Measurements from ENCODE around the gene E2F8.

The E2F8 gene

GRCh38 chr11:19244621-19245020, 3.9 kb upstream of the E2F8 start:
- no peak overlapping the region for H3K9ac ChIP-seq
- H3K4me1 ChIP-seq: peaks cover 16 to 37% (median 33%) of the 10 kb centered on the region in 10 experiments
- H3K27ac ChIP-seq: peak overlapping the region in 3 of 11 experiments; percentile 1 to 16 (median 8); a peak in 2 of 22 replicates
- peaks cover 8 to 15% (median 11%) of the 10 kb centered on the region in 11 experiments; a peak in 19 of 22 replicates for H3K27me3 ChIP-seq
- H3K9me3 ChIP-seq (replicated peaks in 1 of 11): peaks cover 0 to 8% (median 1%) of the 10 kb centered on the region in 11 experiments; a peak in 7 of 22 replicates
- no peaks in the 10 kb centered on the region; a peak in 2 of 22 replicates for H4K20me1 ChIP-seq
- H3K36me3 ChIP-seq: no peaks in the 10 kb centered on the region
- TF ChIP-seq Cebpa-rat (IDR thresholded peaks at IDR 0.05): no peak
- H3K4me2 ChIP-seq: peak overlapping the region in 8 of 11 experiments; percentile 8 to 99 (median 62); a peak in 12 of 22 replicates
- no peak overlapping the region for H3K4me3 ChIP-seq

GRCh38 chr11:19244084-19244483, 3.3 kb upstream of the E2F8 start:
- Histone ChIP-seq H4K20me1 (no peaks in the 10 kb centered on the region; a peak in 2 of 22 replicates), H3K4me3 (no peak overlapping the region), H3K27ac (peak overlapping the region in 3 of 11 experiments; percentile 8 to 16 (median 16); a peak in 3 of 22 replicates), H3K9ac (no peak overlapping the region), H3K9me3 (replicated peaks in 1 of 11) (peaks cover 0 to 6% (median 0%) of the 10 kb centered on the region in 11 experiments; a peak in 3 of 22 replicates), H3K4me1 (peaks cover 22 to 42% (median 37%) of the 10 kb centered on the region in 10 experiments), H3K4me2 (peak overlapping the region in 8 of 11 experiments; percentile 8 to 99 (median 62); a peak in 12 of 22 replicates), H3K27me3 (peaks cover 8 to 15% (median 11%) of the 10 kb centered on the region in 11 experiments; a peak in 19 of 22 replicates), H3K36me3 (peaks cover 0 to 4% (median 0%) of the 10 kb centered on the region in 11 experiments; a peak in 6 of 22 replicates)
- TF ChIP-seq Cebpa-rat (IDR thresholded peaks at IDR 0.05): peak in 5 of 11 experiments; percentile 24 to 59 (median 35); a peak in 4 of 22 replicates

GRCh38 chr11:19243613-19244012, 2.9 kb upstream of the E2F8 start:
- Histone ChIP-seq H3K4me2 (peak overlapping the region; percentile 30 to 99 (median 97); a peak in 13 of 22 replicates), H3K4me3 (no peak overlapping the region), H3K27ac (peak overlapping the region in 2 of 11 experiments; percentile 16 to 47; a peak in 2 of 22 replicates), H3K36me3 (peaks cover 0 to 9% (median 4%) of the 10 kb centered on the region in 11 experiments; a peak in 10 of 22 replicates), H3K4me1 (peaks cover 26 to 47% (median 42%) of the 10 kb centered on the region in 10 experiments), H3K27me3 (peaks cover 8 to 15% (median 11%) of the 10 kb centered on the region in 11 experiments; a peak in 19 of 22 replicates), H4K20me1 (no peaks in the 10 kb centered on the region; a peak in 2 of 22 replicates), H3K9ac (no peak overlapping the region), H3K9me3 (replicated peaks in 1 of 11) (peaks cover 0 to 4% (median 0%) of the 10 kb centered on the region in 11 experiments; a peak in 2 of 22 replicates)
- no peak for TF ChIP-seq Cebpa-rat (IDR thresholded peaks at IDR 0.05)

DNA sequence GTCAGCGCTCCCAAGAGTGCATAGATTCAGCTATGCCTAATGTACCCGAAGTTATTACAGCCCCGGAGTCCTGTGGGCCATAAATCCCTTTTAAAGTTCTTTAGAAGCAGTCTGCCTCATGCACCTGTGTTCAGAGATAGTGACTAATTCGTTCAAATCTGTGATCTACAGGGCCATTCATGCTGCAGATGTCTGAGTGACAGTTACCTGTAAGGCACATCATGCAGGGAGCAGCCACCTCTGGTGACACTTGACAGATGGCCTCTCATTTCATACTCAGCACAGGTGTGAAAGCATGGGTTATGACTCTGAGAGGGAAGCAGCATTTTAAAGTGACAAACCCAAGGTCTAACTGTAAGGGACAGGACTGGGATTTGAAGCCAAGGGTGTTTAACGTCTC, 2.4 kb upstream of the E2F8 start:
- peak overlapping the region in 1 of 11 experiments; percentile 47; a peak in 1 of 22 replicates for H3K27ac ChIP-seq

GRCh38 chr11:19242179-19242932, 1.6 kb upstream of the E2F8 start:
- Histone ChIP-seq H3K9ac (peak overlapping the region in 10 of 11 experiments; percentile 72 to 97 (median 94); a peak in 20 of 22 replicates), H3K36me3 (peaks cover 0 to 21% (median 16%) of the 10 kb centered on the region in 11 experiments; a peak in 18 of 22 replicates), H3K4me1 (peaks cover 31 to 52% (median 45%) of the 10 kb centered on the region in 10 experiments), H3K27ac (peak overlapping the region in 9 of 11 experiments; percentile 75 to 98 (median 95); a peak in 14 of 22 replicates), H3K4me3 (peak overlapping the region; percentile 67 to 90 (median 82)), H3K4me2 (peak overlapping the region; percentile 92 to 99 (median 98)), H3K9me3 (replicated peaks in 1 of 11) (no peaks in the 10 kb centered on the region; a peak in 1 of 22 replicates), H4K20me1 (peaks cover 0 to 4% (median 0%) of the 10 kb centered on the region in 11 experiments; a peak in 4 of 22 replicates), H3K27me3 (peaks cover 8 to 15% (median 11%) of the 10 kb centered on the region in 11 experiments; a peak in 19 of 22 replicates)
- TF ChIP-seq Cebpa-rat (IDR thresholded peaks at IDR 0.05): no peak

More for the DNA sequence above, 2.4 kb upstream of the E2F8 start:
- Histone ChIP-seq H3K27me3 (peaks cover 8 to 15% (median 11%) of the 10 kb centered on the region in 11 experiments; a peak in 19 of 22 replicates), H3K36me3 (peaks cover 0 to 13% (median 9%) of the 10 kb centered on the region in 11 experiments; a peak in 10 of 22 replicates), H3K9me3 (replicated peaks in 1 of 11) (peaks cover 0 to 4% (median 0%) of the 10 kb centered on the region in 11 experiments; a peak in 2 of 22 replicates), H4K20me1 (no peaks in the 10 kb centered on the region; a peak in 3 of 22 replicates), H3K4me3 (peak overlapping the region in 1 of 10 experiments; percentile 90; a peak in 1 of 20 replicates), H3K4me2 (peak overlapping the region; percentile 30 to 99 (median 97); a peak in 18 of 22 replicates), H3K9ac (no peak overlapping the region), H3K4me1 (peaks cover 31 to 52% (median 45%) of the 10 kb centered on the region in 10 experiments)
- no peak for TF ChIP-seq Cebpa-rat (IDR thresholded peaks at IDR 0.05)

- Histone ChIP-seq H3K27ac (peak overlapping the region in 10 of 11 experiments; percentile 46 to 98 (median 94); a peak in 19 of 22 replicates), H3K4me3 (peak overlapping the region; percentile 67 to 90 (median 82))
These were observed 774 bp upstream of the E2F8 start for GRCh38 chr11:19241260-19242178.

GRCh38 chr11:19239039-19239438, 1.7 kb downstream of the E2F8 start:
- peak overlapping the region in 8 of 11 experiments; percentile 14 to 97 (median 93); a peak in 9 of 22 replicates for H3K9ac ChIP-seq
- H3K4me3 ChIP-seq: peak overlapping the region in 8 of 10 experiments; percentile 73 to 90 (median 84); a peak in 12 of 20 replicates
- no peak overlapping the region for H3K27ac ChIP-seq

More at GRCh38 chr11:19241260-19242178, 774 bp upstream of the E2F8 start:
- H3K9me3 ChIP-seq (replicated peaks in 1 of 11): no peaks in the 10 kb centered on the region; a peak in 1 of 22 replicates
- H4K20me1 ChIP-seq: peaks cover 0 to 4% (median 0%) of the 10 kb centered on the region in 11 experiments; a peak in 4 of 22 replicates
- TF ChIP-seq Cebpa-rat (IDR thresholded peaks at IDR 0.05): no peak
- H3K36me3 ChIP-seq: peaks cover 0 to 30% (median 25%) of the 10 kb centered on the region in 11 experiments; a peak in 19 of 22 replicates
- H3K4me2 ChIP-seq: peak overlapping the region; percentile 92 to 99 (median 98)
- H3K4me1 ChIP-seq: peaks cover 31 to 52% (median 45%) of the 10 kb centered on the region in 10 experiments
- H3K27me3 ChIP-seq: peaks cover 8 to 15% (median 11%) of the 10 kb centered on the region in 11 experiments; a peak in 19 of 22 replicates
- peak overlapping the region in 10 of 11 experiments; percentile 72 to 97 (median 94); a peak in 20 of 22 replicates for H3K9ac ChIP-seq

More at GRCh38 chr11:19239039-19239438, 1.7 kb downstream of the E2F8 start:
- peak overlapping the region in 10 of 11 experiments; percentile 60 to 99 (median 90); a peak in 20 of 22 replicates for H3K4me2 ChIP-seq
- peaks cover 0 to 54% (median 49%) of the 10 kb centered on the region in 11 experiments; a peak in 20 of 22 replicates for H3K36me3 ChIP-seq
- peaks cover 8 to 15% (median 11%) of the 10 kb centered on the region in 11 experiments; a peak in 19 of 22 replicates for H3K27me3 ChIP-seq
- no peak for TF ChIP-seq Cebpa-rat (IDR thresholded peaks at IDR 0.05)
- peaks cover 27 to 44% (median 36%) of the 10 kb centered on the region in 10 experiments for H3K4me1 ChIP-seq
- no peaks in the 10 kb centered on the region for H3K9me3 ChIP-seq (replicated peaks in 1 of 11)
- H4K20me1 ChIP-seq: peaks cover 0 to 4% (median 0%) of the 10 kb centered on the region in 11 experiments; a peak in 4 of 22 replicates

All from BLaER1 treated with 17β-estradiol and CSF1 and Interleukin-3, amounts not matched to agents 10 nM and 100 nM (cell line).